D341Med (cell line): Measurements from ENCODE around the gene INPP5A.
"Not testable (repeated sequence)": the region's sequence is repeated elsewhere in the genome, so short reads cannot be mapped to it uniquely, and the experiment has no call there.

ENCODE experiments used
- DNase-seq: peaks from one replicate; pipeline ENCODE4 v3.0.0; 2012; ENCODE audit warnings: low spot score

INPP5A gene

DNA sequence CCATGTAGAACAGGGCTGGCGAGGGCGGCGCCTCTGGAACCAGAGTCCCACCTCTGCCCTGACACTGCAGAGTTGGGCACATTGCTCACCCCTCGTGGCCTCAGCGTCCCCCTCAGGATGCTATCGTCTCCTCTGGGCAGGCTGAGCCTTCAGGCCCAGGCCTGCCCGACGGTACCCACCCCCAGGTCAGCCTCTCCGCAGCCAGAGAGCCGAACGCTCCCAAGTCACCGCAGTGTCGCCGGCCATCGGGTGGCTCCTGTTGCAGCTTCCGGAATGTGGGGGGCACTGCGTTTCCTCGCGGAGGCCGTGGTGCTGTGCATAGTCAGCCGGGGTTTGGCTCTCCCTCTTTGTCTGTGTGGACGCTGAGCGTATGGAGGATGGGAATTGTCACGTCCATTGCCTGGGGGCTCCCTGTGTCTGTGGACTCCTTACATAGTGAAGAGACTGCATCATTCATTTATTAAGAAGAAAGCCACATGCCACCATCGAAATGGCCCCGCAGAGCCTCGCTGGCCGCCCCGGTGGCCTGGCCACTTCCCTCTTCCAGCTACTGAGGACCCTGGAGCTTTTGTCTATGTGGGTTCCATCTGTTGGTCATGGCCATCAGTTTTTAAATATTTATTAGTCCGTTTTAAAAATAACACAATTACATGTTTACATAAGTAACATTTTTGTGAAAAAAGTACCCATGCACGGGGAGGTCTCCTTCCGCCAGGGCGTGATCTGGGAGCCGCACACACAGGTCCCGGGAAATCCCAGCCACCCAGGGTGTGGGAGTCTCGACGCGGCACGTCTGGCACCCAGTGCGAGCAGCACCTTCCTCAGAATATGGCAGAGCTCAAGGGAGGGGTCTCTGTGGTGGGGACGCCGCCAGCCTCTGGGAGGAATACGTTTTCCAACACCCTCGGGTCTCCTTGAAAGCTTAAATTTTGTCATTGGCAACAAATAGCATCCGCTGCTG lies 232.8 kb downstream of the INPP5A start:
- no peak for DNase-seq

DNA sequence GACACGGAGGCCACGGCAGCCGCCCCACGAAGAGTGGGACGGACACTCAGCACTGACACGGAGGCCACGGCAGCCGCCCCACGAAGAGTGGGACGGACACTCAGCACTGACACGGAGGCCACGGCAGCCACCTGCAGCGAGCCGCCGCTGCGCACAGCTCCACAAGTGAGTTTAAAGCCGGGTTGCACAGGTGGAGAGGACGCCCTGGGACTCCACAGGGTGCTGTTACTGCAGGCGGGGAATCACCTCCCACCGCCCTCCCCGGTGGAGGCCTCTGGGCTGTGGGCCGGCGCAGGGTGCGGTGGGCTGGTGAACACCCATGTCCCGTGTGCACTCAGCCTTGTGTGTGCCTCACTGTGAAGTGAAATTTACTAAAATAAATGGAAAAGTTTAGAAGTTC lies 235.2 kb downstream of the INPP5A start:
- not testable (repeated sequence) for DNase-seq

- no peak for DNase-seq
Measured at GRCh38 chr10:132774181-132774901, 236.8 kb downstream of the INPP5A start.

GRCh38 chr10:132774902-132775863 lies 237.6 kb downstream of the INPP5A start:
- DNase-seq: no peak

- no peak for DNase-seq
Measured at GRCh38 chr10:132776186-132776585, 238.6 kb downstream of the INPP5A start.

GRCh38 chr10:132776821-132777220 lies 239.2 kb downstream of the INPP5A start:
- DNase-seq: no peak

- DNase-seq: no peak
Measured at GRCh38 chr10:132777441-132777840, 239.9 kb downstream of the INPP5A start.

DNA sequence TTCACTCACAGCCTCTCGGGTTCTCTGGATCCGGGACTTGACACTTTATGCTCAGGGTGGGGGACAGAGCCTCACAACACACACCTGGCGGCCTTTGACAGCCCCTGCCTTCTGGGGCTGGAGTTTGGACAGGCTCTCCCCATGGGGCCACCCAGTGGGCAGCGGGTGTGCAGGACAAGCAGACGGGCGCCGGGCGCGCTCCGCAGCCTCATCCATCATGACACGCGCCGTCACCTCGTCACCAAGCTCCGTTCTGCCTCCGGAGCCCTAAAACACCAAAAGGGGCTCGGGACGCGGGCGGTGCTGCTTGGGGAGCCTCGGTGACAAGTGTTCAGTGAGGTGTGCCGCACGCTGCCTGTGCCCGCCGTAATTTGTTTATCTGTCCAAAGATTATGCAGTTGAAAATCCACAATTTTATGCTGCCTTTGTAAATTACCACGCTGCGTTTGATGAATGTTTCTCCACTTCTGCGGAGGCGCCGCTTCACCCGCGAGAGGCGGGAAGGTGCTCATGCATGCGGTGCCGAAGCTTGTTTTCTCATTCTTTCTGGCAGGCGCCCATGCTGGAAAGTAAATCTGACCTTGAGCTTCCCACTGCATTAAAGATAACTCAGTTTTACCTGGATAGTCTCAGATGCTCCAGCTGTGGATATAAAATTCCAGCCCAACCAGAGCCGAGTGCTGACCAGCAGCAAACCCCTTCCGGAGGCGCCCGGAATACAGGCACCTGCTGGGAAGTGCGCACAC lies 242.1 kb downstream of the INPP5A start:
- no peak for DNase-seq

GRCh38 chr10:132780356-132780755 lies 242.8 kb downstream of the INPP5A start:
- DNase-seq: no peak

DNA sequence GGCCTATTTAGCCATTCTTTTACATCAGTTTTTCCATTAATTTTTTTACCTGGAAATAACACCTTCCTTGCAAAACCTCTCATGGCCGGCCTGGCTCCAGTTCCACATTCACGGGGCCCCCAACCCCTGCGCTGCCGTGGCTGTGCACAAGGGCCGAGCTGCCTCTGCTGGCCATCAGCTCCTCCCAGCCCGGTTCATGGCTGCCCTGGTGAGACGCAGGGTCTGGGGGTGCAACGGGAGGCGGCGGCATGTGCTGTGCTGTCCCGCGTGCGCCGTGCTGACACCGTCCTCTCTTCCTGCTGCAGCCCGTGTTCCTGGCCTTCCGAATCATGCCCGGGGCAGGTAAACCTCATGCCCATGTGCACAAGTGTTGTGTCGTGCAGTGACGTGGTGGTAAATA lies 244.0 kb downstream of the INPP5A start:
- DNase-seq: no peak

- DNase-seq: no peak
Measured at GRCh38 chr10:132783165-132783939, 245.8 kb downstream of the INPP5A start.

DNA sequence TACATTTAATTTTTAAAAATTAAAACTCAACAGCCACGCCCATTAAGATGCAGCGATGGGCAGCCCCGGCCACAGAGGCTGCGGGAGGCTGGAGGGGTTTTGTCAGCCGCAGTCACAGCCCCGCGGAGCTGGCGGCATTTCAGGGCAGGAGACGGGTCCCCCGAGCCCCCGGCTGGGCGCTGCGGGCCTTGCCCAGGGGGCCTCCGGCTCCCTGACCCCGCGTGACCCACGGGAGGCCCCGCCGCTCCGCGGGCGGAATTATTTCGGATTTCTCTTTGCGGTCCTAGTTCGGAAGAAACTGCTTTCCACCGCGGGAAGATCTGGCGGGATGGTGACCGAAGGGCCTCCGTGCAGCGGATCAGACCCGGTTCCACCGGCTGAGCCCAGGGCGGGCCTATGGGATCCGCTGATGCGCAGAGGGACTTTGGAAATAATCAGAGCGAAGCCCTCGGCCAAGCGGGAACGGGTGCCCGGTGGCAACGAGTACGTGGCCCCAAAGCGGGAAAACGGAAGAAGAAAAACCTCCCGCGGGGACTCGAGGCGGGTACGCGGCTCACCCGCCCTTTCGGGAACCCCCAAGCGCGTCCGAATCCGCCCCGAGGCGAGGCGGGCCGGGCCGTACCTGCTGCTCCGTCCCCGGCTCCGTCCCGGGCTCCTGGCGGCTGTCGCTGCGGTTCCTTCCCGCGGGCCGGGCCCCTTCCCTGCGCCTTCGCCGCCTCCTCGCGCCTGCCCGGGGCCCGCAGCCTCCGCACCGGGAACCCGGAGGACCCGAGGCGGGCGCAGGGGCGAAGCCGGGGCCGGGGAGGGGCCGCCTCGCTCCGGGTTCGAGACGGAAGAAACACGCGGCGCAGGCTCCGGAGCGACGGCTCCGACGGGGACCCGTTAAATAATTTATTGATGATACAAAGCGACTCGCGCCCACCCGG lies 246.6 kb downstream of the INPP5A start:
- no peak for DNase-seq

DNA sequence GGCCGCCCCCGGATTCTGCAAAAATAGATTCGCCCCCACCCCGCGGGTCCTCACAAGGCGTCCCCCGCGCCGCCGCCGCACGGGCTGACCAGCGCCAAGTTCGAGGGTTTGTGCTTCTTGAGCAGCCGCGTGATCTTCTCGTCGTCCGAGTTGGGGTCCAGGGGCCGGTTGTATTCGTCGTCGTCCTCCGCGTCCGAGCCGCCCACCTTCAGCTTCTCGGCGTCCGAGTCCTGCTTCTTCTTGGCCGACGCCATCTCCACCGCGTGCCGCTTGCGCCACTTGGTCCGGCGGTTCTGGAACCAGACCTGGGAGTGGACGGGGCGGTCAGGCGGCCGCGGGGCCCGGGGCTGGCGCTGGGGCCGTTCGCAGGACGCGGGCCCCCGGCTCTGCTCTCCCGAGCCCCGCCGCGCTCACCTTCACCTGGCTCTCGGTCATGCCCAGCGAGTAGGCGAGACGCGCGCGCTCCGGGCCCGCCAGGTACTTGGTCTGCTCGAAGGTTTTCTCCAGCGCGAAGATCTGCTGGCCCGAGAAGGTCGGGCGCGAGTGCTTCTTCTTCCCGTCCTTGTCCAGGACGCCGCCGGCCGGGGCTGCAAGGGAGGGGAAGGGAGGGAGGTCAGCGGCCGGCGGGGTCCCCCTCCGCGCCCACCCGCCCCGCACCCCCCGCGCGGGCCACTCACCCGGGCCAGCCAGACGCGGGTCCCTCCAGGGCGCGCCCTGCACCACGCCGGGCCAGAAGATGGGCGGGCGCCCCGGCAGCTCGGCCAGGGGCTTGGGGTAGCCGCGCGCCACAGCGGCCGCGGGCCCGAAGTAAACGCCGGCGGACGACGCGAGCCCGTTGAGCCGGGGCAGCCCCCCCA lies 247.5 kb downstream of the INPP5A start:
- no peak for DNase-seq

- no peak for DNase-seq
Measured at GRCh38 chr10:132785723-132786475, 248.3 kb downstream of the INPP5A start, which contains the start of gene NKX6-2. Gene NKX6-2 (minus strand): TSS chr10:132786147. CDS start chr10:132785948, 199 bp downstream.

- DNase-seq: no peak
Measured at GRCh38 chr10:132786476-132786883, 248.9 kb downstream of the INPP5A start.

DNA sequence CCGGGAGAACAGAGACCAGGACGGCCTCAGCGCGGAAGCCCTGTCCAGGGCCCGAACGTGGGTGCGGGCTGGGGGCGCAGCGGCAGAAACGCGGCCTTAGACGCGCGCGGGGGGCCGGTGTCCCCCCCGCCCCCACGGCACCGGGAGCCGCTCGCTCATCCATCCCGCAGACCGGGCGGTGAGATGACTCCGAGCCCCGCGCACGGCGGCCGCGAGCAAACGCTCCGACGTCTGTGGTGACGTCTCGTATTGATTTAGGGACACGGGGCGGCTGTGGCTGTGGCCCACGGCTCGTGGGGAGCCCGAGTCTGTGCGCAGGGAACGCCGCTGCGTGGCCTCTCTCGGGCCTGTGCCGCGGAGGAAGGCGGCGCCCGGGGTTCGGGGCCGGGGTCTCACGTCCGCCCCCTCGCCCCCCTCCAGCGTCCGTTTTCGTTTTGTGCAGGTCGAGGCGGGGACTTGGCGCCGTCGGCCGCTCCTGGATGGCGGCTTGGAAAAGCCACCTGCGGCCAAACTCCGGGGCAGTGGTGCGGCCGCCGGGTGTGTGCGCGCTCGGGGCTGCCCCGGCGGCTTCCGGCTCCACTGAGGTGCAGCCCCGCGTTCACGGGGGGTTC lies 249.4 kb downstream of the INPP5A start:
- DNase-seq: no peak
